Stimulated activated CD4-positive, alpha-beta T cell treated with anti-CD3 and anti-CD28 coated beads, Interleukin-1b, Interleukin-23, amount 100 ng/mL, for 24 hours (primary cell): Measurements from ENCODE around the gene BUD13.
A peak's percentile ranks its signal among the peaks of the same experiment; 100 is the strongest.
"Not testable (repeated sequence)": the region's sequence is repeated elsewhere in the genome, so short reads cannot be mapped to it uniquely, and the experiment has no call there.

ENCODE experiments used
- DNase-seq, 4 experiments: peaks; one replicate each; pipeline ENCODE4 v3.0.0-alpha.2; 2020; ENCODE audit warnings: low read depth in 4 of 4, low spot score in 1 of 4

Gene BUD13

DNA sequence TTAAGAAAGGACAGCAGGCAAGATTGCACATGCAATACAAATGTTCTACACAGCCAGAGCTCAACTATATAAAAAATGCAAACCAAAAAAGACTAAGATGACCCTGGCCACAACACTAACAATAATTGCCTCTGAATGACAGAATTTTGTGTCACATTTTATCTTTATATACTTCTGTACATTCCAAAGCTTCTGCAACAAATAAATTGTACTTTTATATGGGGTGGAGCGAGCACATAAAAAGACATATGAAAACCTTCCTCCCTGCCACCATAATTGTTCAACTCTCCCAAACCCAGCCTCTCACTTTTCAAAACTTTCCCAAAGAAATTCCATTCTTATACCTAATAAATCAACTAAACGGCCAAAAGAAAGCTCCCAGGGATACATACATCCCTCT is 10.7 kb downstream of the BUD13 start:
- no peak for DNase-seq

DNA sequence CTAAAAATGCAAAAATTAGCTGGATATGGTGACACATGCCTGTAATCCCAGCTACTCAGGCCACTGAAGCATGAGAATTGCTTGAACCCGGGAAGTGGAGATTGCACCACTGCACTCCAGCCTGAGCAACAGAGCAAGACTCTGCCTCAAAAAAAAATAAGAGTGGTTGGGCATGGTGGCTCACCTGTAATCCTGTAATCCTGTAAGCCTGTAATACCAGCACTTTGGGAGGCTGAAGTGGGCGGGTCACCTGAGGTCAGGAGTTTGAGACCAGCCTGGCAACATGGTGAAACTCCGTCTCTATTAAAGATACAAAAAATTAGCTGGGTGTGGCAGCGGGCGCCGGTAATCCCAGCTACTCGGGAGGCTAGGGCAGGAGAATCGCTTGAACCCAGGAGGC is 16.7 kb downstream of the BUD13 start:
- not testable (repeated sequence) for DNase-seq

DNA sequence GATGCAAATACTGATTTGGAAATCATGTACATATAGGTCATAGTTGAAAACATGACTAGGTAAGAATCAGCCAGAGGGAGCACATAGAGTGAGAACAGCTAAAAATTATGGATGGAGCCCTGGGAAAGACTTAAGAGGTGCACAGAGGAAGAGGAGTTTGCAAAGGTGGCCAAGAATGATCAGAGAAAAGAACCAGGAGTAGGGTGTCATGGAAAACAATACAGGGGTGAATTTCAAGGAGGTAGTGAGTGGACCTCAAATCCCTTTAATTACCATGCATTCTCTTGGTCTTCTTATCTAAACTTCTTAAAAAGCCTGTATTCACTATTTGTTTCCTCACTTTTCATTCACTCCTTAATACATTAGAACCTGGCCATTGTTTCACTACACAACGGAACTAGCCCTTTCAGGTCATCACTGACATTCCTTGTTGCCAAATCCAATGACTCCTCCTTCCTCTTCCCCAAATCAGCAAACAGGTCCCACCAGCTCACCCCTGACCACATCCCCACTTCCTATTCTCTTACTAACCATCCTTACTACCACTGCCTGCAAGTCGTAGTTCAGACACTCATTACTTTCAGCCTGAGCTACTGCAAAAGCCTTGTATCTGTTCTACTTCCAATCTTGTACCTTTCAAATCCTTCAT is 22.6 kb downstream of the BUD13 start:
- no peak for DNase-seq

DNA sequence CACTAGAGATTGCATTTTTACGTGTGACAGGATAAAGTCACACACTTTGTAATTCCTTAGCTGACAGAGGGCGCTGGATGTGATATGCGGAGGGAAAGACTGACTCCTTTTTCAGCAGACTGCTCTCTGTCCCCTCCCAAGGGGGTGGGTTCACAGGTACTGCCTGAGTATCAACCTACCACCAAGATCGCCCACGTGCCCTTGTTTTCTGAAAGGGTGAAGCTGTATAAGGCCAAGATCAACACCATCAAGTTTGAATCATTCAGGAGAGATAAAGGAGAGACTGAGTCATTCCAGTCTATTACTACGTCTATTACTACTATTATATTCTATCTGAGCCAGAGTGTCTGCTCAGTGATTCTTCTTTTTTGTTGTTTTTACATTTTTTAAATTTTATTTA is 30.7 kb downstream of the BUD13 start:
- no peak for DNase-seq

DNA sequence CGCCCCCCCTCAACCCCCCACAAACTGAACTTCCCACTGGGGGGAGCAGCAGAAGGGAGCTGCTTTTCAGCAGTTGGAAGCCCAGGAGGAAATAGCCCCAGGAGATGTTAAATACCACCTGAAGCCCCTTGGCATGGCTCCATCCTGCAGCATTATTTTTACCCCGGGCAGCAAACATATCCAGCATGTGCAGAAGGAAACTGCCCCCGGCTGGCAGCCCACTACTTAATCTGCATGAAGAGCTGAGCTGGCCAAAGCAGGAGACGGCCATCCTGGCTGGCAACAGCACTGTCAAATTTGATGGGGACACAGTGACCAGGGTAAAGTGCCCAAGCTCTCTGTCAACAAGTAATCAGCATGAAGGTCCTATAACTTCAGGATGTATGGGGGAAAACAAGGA is 32.0 kb downstream of the BUD13 start:
- DNase-seq, result no peak

DNA sequence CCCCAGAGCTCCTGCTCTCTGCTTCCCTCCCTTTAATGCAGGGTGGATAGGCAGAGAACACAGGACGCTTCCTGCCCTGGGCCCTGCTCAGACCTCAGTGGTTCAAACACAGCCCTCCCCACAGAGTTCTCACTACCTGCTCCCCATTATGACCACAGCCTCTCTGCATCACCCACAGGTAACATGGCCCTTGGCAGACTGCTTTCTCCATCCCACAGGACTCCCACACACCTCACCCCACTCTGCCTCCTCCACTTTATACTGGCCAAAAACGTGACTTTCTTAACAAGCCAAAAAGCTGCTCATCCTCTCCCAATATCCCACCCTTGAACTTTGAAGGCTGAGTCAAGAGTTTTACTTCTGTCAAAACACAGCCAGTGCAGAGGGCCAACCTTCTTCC is 33.8 kb downstream of the BUD13 start:
- DNase-seq, result no peak

DNA sequence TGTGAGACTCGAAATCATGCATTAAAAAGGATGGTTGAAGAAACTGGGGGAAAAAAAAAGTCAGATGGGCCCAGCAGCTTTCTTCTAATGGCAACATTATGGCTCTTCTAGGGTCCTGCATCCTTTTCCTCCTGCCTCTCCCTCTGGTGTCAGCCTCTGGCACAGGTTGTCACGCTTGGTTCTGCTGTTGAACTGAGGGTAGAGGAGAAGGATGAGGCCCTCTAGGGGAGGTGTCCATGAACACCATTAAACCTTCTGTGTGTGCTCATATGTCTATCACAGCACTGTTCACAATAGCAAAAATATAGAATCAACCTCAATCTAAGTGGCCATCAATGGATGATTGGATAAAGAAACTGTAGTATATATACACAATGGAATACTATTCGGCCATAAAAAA is 36.0 kb downstream of the BUD13 start:
- DNase-seq, result no peak

DNA sequence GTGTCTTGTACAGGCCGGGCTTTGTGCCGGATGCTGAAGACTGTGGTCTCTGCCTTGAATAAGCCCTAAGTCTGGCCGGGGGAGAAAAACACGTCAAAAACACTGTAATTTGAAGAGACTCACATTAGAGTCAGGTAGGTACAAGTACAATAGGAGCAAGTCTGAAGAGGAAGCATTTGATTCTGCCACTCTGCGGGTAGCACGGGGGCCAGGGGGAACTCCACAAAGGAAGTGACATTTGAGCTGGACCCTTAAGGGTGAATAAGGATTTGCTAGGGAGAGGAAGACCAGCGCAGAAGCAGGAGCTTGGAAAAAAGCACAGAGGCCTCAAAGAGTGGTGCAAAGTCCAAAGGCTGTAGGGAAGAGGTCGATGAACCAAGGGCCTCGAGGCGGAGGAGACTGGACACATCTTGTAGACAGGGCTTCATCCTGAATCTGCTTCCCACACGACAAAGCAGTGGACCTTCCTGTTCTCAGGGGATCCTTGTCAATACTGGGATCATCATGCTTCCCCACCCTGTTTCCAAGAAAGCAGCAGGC is 38.7 kb downstream of the BUD13 start:
- DNase-seq, result no peak

DNA sequence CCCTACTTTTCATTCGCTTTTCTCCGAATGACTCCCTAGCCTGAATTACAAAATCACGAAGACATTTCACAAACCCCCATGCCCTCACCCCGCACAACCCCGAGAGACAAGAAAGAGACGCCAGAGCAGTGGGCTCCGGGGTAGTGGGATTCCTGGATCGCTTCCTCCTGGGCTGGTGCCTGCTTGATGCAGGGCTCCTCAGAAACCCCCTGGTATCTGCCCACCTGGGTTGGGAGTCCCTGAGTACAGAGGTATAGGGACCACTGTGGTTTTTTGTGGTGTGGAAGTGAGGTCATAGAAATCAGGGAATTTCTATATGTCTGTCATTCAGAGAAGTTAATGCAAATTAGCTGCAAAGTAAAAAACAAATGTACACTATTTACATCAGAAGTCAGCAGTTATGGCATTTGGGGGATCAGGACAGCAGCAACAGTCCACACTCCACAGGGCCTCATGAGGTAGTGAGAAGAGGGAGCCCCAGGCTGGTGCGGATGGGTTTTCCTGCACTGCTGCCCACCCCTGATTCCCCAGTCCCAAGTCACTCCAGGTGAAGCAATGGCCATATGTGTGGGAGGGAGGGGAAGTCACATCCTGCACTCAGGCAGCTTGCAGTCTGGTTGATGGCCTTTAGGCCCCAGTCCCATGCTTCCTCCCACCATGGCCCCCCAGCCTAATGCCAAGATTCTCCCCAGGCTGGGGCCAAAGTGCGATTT is 39.6 kb downstream of the BUD13 start:
- DNase-seq, result no peak

DNA sequence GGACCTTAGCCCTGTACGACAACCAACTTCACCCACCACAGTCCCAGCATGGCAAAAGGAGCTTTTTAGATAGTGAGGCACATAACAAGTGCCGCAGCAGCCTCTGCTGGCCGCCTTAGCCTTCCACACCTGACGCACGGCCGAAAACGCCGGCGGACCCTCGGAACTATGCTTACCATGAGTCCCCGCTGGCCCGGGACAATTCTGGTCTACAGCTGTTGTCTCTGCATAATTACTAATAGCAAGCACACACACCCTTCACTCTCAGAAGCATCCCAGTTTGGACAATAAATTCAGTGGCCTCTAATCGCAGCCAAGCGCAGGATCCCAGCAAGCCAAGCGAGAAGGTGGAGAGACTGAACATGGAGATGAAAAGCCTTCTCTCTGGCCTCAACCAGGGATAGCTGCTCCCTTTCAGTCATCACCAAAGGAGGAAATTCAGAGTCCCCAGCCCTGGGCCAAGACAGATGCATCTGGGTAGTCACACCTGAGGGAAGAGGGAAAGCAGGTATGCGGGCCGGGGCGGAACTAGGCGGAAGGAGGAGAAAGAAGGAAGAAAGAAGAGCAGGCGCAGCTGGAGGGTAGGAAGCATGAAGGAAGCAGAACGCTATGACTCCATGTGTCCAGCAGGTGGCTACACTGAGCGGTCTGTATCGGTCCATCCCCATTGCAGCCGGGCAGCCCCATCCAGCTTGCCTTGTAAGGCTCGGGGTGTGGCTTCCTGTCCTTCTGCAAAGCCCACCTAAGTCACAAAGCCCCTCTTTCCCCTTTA is 40.3 kb downstream of the BUD13 start:
- peak; percentile 27 to 46 (median 41) for DNase-seq

DNA sequence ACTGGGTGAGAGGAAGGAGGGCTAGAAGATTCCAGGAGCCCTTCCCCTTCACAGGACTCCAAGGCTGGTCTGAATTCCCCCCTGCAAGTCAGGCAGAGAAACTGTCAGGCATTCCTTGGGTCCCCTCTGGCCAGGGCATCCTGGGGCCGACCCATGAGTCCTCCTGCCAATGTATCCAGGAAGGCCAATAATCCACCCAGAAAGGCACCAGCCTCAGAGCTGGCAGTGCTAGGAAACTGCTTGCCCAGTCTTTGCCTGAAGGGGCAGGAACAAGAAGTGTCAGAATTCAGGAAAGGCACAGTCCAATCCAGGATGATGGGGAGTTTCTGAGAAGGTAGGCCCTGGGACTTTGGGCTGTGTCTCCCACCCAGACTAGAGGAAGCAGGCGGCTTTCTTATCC is 41.0 kb downstream of the BUD13 start:
- no peak for DNase-seq

DNA sequence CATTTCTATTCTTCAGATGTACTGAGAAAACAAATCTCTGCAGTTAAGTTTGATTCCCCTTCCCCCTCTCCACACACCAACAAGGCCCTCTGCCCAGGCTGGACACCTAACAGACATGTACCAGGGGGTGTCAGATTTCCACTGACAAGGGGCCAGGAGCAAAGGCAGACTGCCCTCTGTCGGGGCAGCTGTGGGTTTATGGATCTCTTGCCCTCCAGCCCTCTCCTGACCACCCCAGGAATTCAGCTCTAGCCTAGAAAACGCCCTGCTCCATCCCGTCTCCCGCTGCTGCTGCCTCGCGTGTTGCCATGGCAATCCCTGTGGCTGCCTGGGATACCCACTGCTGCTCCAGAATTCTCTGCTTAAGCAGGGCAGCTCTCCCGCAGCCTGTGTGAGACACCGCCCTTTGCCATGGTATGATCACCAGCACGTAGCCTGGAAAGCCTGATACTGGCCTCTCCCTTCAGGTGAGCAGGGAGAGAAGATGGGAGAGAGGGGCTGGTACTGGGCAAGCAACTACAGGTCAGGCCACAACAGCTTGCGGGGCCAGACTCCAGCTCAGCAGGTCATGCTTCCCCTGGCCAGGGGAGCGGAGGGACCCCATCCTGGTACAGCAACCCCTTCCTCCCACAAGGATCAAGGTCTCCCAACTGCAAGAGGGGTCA is 41.6 kb downstream of the BUD13 start:
- no peak for DNase-seq

DNA sequence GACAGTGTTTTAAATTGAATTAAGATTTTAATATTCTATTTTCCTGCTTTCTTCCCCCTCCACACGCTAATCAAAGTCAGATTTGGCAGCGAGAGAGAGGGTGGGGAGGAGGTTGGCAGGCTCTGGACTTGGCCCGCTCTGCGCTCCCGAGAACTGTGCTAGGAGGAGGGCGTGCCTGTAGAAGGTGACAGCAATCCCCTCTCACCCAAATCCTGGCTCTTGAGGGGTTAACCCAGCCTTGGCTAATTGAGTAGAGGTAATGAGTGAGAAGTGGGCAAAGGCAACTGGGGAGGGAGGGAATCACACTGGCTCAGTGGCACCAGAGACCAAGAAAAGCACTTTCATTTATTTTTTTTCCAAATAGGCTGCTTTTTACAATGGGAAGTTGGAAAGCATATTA is 42.2 kb downstream of the BUD13 start:
- no peak for DNase-seq

DNA sequence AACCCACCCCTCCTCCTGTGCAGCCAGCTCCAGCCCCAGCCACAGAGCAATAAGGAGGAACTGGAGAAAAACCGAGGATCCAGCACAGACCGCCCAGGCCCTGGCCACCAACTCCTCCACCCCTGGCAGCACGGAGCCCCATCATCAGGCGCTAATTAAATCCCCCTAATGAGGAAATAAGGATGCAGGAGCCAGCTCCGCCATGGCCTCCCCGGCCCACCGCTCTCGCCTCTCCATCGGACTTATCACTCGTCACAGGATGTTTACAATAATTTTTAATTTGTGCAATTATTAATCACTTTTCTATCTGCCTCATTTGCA is 42.6 kb downstream of the BUD13 start:
- DNase-seq, result no peak

DNA sequence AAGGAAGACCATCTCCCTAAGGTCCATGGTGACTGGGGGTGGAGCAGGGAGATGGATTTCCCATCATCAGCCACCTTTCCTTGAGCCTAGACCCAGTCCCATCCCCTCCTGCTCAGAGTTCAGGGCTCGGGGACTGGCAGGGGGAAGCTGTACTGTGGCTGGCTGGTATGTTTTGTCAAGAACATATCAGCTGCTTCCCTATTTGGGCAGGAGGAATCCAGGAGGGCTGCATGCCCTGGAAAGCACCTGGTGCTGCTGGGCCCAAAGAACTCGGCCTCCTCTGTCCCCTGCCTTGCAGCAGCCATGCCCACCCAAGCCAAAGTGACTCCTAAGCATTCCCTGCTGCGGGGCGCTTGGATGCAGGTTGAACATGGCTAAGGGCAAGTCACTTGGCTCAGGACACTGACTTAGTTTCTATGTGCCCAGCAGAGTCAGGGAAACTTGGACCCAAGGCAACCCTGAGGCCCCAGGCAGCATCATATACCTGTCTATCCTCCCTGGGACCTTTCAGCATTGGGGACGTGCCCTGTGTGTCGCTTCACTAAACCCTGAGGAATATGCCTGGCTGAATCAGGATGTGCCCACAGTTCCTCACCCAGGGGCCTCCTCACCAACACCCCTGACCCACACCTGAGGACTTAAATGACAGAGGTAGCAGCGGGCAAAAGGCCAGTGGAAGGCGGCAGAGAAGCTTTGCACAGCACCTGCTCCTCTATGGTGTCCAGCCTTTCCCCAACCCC is 43.1 kb downstream of the BUD13 start:
- DNase-seq, result no peak

DNA sequence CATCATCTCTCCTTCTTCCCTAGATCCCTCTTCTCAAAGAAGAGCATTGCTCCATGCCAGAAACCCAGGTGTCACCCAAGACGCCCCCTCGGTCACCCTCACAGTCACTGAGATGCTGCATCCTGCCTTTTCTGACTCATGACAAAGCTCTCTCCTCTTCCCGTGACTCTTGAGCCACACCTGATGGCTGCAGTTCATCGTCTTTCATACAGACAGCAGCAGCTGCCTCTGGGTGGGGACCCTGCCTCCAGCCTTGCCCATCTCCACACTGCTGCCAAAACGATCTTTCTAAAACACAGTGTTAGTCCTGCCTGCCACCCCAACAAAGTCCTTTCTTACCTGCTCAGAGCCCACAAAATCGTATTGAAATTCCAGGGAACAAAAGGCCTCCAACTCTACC is 44.8 kb downstream of the BUD13 start:
- no peak for DNase-seq

DNA sequence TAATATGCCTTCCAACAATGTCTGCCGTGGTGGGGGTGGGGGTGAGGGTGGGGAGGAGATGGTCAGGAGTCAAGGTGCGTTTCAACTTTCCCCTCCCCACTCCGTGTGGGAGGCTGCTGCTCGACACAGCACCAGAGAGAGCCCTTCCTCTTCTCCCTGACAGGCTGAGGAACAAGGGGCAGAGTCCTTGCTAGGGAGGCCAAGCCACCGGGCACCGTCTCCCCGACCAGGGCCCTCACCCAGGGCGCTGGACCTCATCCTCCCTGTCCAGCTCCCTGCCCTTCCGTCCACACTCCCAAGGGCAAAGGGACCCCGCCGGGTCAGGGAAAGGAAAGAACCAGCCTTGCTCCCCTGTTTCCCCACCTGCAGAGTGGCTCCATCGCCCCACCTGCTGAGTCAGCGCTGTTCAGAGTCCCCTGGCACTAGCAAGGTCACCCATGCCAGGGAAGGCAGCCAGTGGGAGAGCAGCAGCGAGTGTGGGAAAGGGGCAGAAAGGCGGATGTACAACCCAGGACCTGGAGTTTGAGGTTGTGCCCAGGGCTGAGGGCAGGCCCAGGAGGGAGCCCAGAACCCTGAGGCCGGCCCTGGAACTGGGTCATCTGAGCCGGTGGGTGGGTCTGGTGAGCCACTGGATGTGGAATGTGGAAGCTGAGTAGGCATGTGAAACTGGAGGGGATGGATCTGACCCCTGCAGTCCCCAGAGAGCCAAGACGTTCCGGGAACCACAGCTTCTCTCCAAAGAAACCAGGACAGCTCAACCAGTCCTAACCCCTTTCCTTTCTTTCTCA is 47.2 kb downstream of the BUD13 start:
- DNase-seq, result no peak

DNA sequence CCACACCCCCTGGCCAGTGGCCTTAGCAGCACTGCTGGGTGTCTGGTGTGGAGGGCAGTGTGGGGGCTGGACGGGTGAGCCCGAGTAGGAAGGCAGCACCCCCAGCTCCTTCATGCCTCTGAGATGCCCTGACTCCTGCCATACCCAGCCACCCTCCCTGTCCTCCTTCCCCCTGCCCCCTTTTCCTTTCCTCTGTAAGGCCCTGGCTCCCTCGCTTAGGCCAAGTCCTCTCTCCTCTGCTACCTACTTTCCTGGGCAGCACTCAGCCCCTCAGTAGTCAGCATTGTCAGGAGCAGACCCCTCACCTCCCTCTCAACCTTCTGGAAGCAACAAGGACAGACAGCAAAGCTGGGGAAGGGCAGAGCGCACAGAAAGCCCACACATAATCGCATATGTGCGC is 48.0 kb downstream of the BUD13 start:
- DNase-seq, result no peak

DNA sequence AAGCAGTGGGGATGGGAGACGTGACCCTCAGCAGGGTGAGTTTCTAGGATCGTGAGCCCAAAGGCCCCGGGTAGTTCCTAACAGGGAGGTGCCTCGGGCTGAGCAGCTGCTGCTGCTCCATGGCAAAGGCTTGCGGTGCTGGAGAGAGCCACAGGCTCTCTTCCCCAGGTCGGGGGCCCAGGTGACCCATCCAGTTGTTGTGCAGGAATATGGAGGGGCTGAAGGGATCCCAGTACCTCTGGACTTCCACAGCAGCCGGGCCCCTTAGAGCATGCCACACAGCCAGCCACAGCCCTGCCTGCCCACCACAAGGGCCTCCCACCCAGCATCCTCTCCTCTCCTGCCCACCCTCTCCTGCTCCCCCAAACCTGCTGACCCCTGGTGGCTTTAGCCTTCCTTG is 49.3 kb downstream of the BUD13 start:
- no peak for DNase-seq

DNA sequence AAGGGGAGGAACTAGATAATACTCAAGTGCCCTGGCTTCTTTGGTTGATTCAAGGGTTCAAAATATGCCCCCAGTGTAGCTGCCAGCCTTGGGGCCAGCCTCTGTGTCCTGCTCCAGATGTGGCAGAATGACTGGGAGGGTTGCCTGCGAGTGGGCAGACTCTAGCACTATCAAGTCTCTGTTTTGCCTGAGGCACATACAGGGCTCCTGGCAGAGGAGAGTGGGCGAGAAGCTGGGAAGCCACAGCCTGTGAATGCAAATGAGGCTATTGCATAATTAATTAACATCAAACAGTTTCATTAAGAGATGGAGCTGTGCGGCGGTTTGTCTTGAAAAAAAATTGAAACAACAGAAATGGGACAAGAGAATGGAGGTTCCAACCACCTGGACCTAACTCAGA is 50.8 kb downstream of the BUD13 start:
- DNase-seq, result no peak
